Measurements from ENCODE around the gene AP3D1.

GRCh38 chr19:2198317-2198716, 47.0 kb upstream of the AP3D1 start:
- TF ChIP-seq CTCF (IDR thresholded peaks at IDR 0.05) (no peak), POLR2A (IDR thresholded peaks at IDR 0.05) (no peak), POLR2AphosphoS5 (IDR thresholded peaks at IDR 0.05) (no peak)
